PC-9 (cell line): Measurements from ENCODE around the gene CALHM4.

Experiments
- EZH2 ChIP-seq: fragments of 200-600 bp; sonication (generic); IDR thresholded peaks from 2 replicates; pipeline ENCODE4 v1.8.0; 2017; ENCODE audit warnings: antibody characterized with exemption, low read depth
- TF ChIP-seq, protein P1 (sequence below): fragments of 200-600 bp; sonication (generic); conservative IDR thresholded peaks from 2 replicates; pipeline ENCODE4 v1.6.1; 2017; ENCODE audit warnings: mixed run types, antibody characterized with exemption, mild to moderate bottlenecking, moderate library complexity

DNA sequence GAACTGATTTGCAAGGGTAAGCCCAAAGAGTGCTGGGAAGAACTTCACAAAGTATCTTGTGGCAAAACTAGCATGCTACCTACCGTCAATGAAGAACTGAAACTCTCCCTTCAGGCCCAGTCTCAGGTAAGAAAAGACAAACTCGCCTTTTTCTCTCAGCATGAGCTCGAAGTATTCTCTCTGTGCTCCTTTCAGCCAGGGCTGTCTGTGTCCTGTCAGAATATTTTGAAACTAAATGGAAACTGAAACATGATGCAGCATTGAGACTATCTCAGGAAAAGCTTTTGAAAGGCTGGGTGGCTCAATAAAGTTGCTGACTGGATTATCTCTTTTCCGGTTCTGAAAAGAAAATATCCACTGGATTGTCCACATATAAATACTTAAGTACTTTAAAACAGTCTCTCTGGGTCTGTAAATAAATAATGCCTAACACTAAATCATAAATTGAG is 41.4 kb upstream of the CALHM4 start:
- TF ChIP-seq, protein P1, sequence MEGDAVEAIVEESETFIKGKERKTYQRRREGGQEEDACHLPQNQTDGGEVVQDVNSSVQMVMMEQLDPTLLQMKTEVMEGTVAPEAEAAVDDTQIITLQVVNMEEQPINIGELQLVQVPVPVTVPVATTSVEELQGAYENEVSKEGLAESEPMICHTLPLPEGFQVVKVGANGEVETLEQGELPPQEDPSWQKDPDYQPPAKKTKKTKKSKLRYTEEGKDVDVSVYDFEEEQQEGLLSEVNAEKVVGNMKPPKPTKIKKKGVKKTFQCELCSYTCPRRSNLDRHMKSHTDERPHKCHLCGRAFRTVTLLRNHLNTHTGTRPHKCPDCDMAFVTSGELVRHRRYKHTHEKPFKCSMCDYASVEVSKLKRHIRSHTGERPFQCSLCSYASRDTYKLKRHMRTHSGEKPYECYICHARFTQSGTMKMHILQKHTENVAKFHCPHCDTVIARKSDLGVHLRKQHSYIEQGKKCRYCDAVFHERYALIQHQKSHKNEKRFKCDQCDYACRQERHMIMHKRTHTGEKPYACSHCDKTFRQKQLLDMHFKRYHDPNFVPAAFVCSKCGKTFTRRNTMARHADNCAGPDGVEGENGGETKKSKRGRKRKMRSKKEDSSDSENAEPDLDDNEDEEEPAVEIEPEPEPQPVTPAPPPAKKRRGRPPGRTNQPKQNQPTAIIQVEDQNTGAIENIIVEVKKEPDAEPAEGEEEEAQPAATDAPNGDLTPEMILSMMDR: no peak
- no peak for TF ChIP-seq EZH2
